Measurements from ENCODE around the gene CBX8.
"Not testable (repeated sequence)": the region's sequence is repeated elsewhere in the genome, so short reads cannot be mapped to it uniquely, and the experiment has no call there.

The CBX8 gene

DNA sequence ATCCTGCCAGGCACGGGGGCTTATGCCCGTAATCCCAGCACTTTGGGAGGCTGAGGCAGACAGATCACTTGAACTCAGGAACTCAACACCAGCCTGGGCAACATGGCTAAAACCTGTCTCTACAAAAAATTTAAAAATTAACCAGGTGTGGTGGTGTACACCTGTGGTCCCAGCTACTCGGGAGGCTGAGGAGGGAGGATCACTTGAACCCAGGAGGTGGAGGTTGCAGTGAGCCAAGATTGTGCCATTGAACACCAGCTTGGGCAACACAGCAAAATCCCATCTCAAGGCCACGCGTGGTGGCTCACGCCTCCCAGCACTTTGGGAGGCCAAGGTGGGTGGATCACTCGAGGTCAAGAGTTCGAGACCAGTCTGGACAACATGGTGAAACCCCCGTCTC is 42.0 kb downstream of the CBX8 start:
- not testable (repeated sequence) for H3K27me3 ChIP-seq (ENCODE audit: control insufficient read depth, insufficient read depth, low read length); H3K27ac ChIP-seq (ENCODE audit: low read length); H3K9me3 ChIP-seq (ENCODE audit: control insufficient read depth, insufficient read depth, low read length); DNase-seq (ENCODE audit: low read depth, low spot score); H3K4me3 ChIP-seq (ENCODE audit: low read length); H3K36me3 ChIP-seq (ENCODE audit: control insufficient read depth, insufficient read depth, low read length); H3K4me1 ChIP-seq (ENCODE audit: control insufficient read depth, insufficient read depth, low read length)
- no CpG with 5 or more reads among the region's 9 CpGs for WGBS (ENCODE audit: insufficient coverage, insufficient read length)

DNA sequence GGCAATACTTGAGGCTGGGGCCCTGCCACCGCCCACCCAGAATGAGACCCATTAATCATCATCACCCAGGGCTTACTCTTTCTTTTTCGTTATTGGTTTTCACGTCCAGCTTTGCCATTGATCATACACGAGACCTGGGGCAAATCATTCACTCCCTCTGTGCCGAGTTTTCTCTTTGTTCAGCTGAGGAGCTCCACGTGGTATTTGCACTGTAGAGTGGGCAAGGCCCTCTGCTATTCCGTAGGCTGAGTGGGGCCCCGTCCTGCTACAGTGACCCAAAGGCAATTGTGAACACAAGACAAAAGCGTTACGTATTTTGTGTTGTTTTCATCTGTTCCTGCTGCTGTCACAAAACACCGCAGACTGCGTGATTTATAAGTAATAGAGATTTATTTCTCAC is 42.5 kb downstream of the CBX8 start:
- Histone ChIP-seq H3K36me3 (ENCODE audit: control insufficient read depth, insufficient read depth, low read length) (no peaks in the 10 kb centered on the region), H3K27ac (ENCODE audit: low read length) (no peak overlapping the region), H3K4me3 (ENCODE audit: low read length) (no peak overlapping the region), H3K27me3 (ENCODE audit: control insufficient read depth, insufficient read depth, low read length) (peaks cover 2% of the 10 kb centered on the region; the same call in 1 of the 2 replicates), H3K4me1 (ENCODE audit: control insufficient read depth, insufficient read depth, low read length) (no peaks in the 10 kb centered on the region), H3K9me3 (ENCODE audit: control insufficient read depth, insufficient read depth, low read length) (no peaks in the 10 kb centered on the region)
- WGBS (ENCODE audit: insufficient coverage, insufficient read length) = no CpG with 5 or more reads among the region's 12 CpGs
- no peak for DNase-seq (ENCODE audit: low read depth, low spot score)

DNA sequence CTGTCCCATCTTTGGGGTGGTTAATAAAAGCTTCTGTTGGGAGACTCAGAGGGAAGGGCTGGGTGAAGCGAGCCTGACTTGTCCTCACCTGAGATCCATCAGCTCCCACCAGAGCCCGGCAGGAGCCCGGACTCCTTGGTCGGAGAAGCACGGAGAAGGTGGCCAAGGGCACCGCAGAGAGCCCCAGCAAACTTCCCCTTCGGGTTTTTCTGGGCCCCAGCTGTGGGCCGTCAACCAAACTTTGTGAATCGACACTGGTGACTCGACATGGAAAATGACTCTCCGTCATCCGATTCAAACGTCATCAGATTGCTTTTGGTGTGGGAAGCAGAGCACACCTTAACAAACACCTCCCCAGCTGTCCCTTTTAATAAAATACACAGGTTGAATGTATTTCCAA is 44.7 kb downstream of the CBX8 start:
- Histone ChIP-seq H3K27ac (ENCODE audit: low read length) (no peak overlapping the region), H3K36me3 (ENCODE audit: control insufficient read depth, insufficient read depth, low read length) (no peaks in the 10 kb centered on the region), H3K4me3 (ENCODE audit: low read length) (no peak overlapping the region), H3K4me1 (ENCODE audit: control insufficient read depth, insufficient read depth, low read length) (peaks cover 4% of the 10 kb centered on the region), H3K27me3 (ENCODE audit: control insufficient read depth, insufficient read depth, low read length) (peaks cover 13% of the 10 kb centered on the region), H3K9me3 (ENCODE audit: control insufficient read depth, insufficient read depth, low read length) (no peaks in the 10 kb centered on the region)
- DNase-seq (ENCODE audit: low read depth, low spot score) = no peak
- no CpG with 5 or more reads among the region's 13 CpGs for WGBS (ENCODE audit: insufficient coverage, insufficient read length)

DNA sequence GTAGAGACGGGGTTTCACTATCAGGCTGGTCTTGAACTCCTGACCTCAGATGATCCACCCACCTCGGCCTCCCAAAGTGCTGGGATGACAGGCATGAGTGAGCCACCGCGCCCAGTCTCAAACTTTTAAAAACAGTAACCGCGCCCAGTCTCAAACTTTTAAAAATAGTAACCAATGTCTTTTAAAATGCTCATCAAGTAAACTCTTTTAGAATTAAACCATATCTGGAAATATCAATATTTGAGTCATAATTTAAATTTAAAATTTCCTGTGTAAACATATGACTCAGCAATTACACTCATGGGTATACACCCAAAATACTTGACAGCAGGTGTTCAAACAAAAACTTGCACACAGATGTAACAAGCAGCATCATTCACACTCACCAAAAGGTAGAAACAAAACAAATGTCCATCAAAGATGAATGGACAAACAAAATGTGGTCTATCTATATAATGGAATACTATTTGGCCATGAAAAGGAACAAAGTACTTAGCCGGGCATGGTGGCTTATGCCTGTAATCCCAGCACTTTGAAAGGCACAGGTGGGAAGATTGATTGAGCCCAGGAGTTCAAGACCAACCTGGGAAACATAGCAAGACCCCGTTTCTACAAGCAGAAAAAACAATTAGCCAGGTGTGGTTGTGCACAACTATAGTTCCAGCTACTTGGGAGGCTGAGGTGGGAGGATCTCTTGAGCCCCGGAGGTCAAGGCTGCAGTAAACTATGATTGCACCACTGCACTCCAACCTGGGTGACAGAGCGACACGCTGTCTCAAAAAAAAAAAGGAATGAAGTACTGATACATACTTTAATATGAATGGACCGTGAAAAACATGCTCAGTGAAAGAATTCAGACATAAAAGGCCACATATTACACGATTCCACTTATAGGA is 46.0 kb downstream of the CBX8 start:
- Histone ChIP-seq H3K27me3 (ENCODE audit: control insufficient read depth, insufficient read depth, low read length) (peaks cover 15% of the 10 kb centered on the region), H3K4me3 (ENCODE audit: low read length) (no peak overlapping the region), H3K9me3 (ENCODE audit: control insufficient read depth, insufficient read depth, low read length) (no peaks in the 10 kb centered on the region), H3K4me1 (ENCODE audit: control insufficient read depth, insufficient read depth, low read length) (peaks cover 5% of the 10 kb centered on the region), H3K27ac (ENCODE audit: low read length) (no peak overlapping the region), H3K36me3 (ENCODE audit: control insufficient read depth, insufficient read depth, low read length) (no peaks in the 10 kb centered on the region)
- DNase-seq (ENCODE audit: low read depth, low spot score) = no peak
- no CpG with 5 or more reads among the region's 13 CpGs for WGBS (ENCODE audit: insufficient coverage, insufficient read length)

DNA sequence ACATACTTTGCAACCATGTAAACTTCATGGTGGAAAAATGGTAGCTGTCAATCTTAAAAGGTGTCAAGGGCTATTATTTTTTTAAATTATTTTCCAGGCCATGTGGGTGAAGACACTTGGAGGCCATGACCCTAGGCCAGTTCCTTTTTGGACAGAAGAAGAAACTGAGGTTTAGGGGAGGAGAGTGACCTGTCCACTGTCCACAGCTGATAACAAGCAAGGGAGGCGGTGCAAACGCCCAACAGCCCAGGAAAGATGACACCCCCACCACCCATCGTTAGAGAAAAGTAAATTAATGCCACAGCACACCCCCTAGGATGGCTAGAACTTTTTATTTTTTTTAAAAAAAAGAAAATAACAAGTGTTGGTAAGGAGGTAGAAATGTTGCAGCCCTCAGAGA is 46.9 kb downstream of the CBX8 start:
- peaks cover 15% of the 10 kb centered on the region for H3K27me3 ChIP-seq (ENCODE audit: control insufficient read depth, insufficient read depth, low read length)
- no peak overlapping the region for H3K27ac ChIP-seq (ENCODE audit: low read length)
- no peak overlapping the region for H3K4me3 ChIP-seq (ENCODE audit: low read length)
- no CpG with 5 or more reads among the region's 3 CpGs for WGBS (ENCODE audit: insufficient coverage, insufficient read length)
- peaks cover 5% of the 10 kb centered on the region for H3K4me1 ChIP-seq (ENCODE audit: control insufficient read depth, insufficient read depth, low read length)
- DNase-seq (ENCODE audit: low read depth, low spot score) = no peak
- no peaks in the 10 kb centered on the region for H3K9me3 ChIP-seq (ENCODE audit: control insufficient read depth, insufficient read depth, low read length)
- no peaks in the 10 kb centered on the region for H3K36me3 ChIP-seq (ENCODE audit: control insufficient read depth, insufficient read depth, low read length)

DNA sequence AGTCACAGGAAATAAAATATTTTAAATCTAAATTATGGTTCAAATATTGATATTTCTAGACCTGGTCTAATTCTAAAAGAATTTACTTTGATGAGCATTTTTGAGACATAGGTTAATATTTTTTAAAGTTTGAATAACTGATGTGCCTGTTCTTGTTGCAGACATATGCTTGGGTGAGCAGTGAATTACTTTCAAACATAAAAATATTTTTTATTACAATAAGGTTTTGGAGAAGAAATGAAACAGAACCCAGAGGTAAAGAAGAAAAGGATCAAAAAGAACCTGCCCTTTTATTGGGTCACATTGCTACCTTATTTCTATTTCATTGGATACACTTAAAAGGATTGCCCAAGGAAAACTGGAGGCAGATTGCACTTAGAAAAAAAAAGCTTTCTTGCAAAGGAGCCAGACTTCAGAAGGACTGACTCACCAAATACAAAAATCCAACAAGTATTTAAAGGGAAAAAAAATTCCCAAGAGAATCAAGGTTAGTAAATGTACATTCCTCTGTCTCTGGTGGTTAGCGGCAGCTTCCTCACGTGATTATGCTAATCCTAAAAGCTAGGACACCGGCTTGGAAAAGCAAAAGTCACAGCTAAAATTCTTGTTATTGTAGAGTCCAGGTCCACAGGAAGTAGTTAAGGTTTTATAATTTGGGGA is 47.6 kb downstream of the CBX8 start:
- no CpG with 5 or more reads among the region's 3 CpGs for WGBS (ENCODE audit: insufficient coverage, insufficient read length)
- H3K27me3 ChIP-seq (ENCODE audit: control insufficient read depth, insufficient read depth, low read length) = peaks cover 15% of the 10 kb centered on the region
- H3K27ac ChIP-seq (ENCODE audit: low read length) = no peak overlapping the region
- no peaks in the 10 kb centered on the region for H3K9me3 ChIP-seq (ENCODE audit: control insufficient read depth, insufficient read depth, low read length)
- H3K4me1 ChIP-seq (ENCODE audit: control insufficient read depth, insufficient read depth, low read length) = peaks cover 5% of the 10 kb centered on the region
- no peak for DNase-seq (ENCODE audit: low read depth, low spot score)
- H3K36me3 ChIP-seq (ENCODE audit: control insufficient read depth, insufficient read depth, low read length) = no peaks in the 10 kb centered on the region
- no peak overlapping the region for H3K4me3 ChIP-seq (ENCODE audit: low read length)

DNA sequence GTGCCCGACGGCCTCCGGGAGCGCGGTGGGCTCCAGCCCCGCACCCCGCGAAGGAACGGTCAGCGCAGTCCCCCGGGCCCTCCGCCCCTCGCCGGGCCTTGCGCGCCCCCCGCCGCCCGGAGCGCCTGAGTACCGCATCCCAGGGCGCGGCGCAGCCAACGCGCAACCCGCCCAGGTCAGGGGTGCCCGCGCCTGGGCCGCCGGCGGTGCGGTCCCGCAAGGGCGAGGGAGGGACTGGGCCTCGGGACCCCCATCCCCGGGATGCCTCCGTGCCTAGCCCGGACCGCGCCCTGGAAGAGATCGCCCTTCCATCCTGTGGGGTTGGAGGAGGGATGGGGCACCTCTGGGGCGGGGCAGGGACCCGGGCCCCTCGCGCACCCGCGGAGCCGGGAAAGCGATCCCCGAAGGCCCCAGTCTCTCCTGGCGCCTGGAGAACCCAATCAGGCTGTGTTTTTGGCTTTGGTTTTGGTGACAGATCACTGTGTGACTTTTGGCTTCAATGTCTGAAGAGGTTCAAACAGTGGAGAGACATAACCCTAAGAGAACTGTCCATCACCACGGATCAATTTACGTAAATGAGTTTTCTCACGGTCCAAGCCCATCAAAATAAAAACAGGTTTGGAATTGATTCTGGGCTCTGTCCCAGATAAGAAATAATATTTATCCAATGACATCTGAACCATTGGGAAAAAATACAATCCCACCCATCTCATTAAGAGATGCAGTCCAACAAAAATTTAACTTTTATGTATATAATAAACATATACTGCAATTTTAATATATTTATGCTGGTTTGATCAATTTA is 48.4 kb downstream of the CBX8 start:
- no peak for DNase-seq (ENCODE audit: low read depth, low spot score)
- no peak overlapping the region for H3K27ac ChIP-seq (ENCODE audit: low read length)
- WGBS (ENCODE audit: insufficient coverage, insufficient read length) = no CpG with 5 or more reads among the region's 55 CpGs
- H3K9me3 ChIP-seq (ENCODE audit: control insufficient read depth, insufficient read depth, low read length) = no peaks in the 10 kb centered on the region
- H3K36me3 ChIP-seq (ENCODE audit: control insufficient read depth, insufficient read depth, low read length) = no peaks in the 10 kb centered on the region
- H3K27me3 ChIP-seq (ENCODE audit: control insufficient read depth, insufficient read depth, low read length) = peaks cover 15% of the 10 kb centered on the region
- peaks cover 5% of the 10 kb centered on the region for H3K4me1 ChIP-seq (ENCODE audit: control insufficient read depth, insufficient read depth, low read length)
- peak overlapping the region; percentile 26 for H3K4me3 ChIP-seq (ENCODE audit: low read length)

DNA sequence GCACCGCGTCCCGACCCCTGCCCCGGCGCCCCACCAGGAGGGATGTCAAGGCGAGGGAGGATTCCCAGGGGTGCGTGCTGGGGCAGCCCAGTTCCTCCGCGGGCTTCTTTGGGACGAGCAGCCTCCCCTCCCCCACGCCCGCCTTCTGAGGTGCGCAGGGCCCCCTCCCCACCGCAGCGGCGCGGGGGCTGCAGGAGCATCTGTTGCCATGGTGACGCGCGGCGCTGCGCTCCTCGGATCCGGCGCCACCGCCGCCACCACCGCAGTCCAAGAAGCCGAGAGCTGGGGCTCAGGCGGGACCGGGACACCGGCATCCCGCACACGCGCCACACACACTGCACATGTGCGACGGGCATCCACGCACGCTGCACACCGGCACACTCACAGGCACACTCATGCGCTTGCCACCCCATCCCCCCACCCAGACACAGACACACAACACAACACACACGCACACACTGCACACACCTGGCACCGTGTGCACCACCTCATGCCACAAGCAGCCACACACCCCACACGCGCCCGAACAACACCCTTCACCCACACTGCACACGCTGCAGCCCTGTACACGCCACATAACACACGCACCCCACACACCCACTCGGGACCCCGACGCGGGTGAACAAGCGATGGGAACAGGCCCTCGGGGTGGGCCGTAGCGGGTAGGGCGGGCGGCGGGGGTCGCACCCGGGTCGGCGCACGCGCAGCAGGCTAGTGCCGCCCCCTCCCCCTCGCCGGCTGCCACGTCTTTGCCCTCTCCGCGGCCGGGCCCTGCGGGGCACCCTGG is 49.2 kb downstream of the CBX8 start:
- Histone ChIP-seq H3K36me3 (ENCODE audit: control insufficient read depth, insufficient read depth, low read length) (no peaks in the 10 kb centered on the region), H3K4me3 (ENCODE audit: low read length) (peak overlapping the region; percentile 26; the same call in 1 of the 2 replicates), H3K9me3 (ENCODE audit: control insufficient read depth, insufficient read depth, low read length) (no peaks in the 10 kb centered on the region), H3K27ac (ENCODE audit: low read length) (no peak overlapping the region), H3K27me3 (ENCODE audit: control insufficient read depth, insufficient read depth, low read length) (peaks cover 15% of the 10 kb centered on the region), H3K4me1 (ENCODE audit: control insufficient read depth, insufficient read depth, low read length) (peaks cover 5% of the 10 kb centered on the region)
- WGBS (ENCODE audit: insufficient coverage, insufficient read length) = no CpG with 5 or more reads among the region's 74 CpGs
- DNase-seq (ENCODE audit: low read depth, low spot score) = no peak

DNA sequence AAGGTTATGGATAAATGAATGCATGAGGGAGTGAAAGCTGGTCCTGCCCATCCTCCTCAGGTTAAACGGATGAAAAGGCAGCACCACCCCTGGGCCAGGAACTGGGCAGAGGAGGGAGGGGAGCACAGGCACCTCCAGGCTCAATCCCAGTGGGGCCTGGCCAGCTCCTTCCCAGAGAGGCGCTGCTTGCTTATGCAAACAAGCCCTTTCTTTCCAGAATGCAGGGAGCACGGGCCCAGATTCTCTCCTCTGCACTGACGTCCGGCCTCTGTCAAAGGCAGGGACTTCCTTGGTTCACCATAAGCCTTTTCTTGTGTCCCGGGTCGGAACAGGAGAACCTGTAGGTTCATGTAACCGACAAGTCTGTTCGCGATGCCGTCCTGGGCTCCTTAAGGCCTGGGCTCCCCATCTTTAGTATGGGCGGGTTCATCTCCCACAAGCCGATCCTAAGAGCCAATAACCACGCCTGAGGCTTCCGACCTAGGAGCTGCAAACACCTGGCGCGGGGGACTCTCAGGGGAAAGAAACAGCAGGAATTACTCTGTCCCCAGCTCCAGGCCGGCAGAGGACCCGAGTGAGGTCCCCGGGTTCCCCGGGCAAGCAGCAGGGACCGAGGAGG is 49.9 kb downstream of the CBX8 start:
- H3K36me3 ChIP-seq (ENCODE audit: control insufficient read depth, insufficient read depth, low read length) = no peaks in the 10 kb centered on the region
- peaks cover 15% of the 10 kb centered on the region for H3K27me3 ChIP-seq (ENCODE audit: control insufficient read depth, insufficient read depth, low read length)
- H3K9me3 ChIP-seq (ENCODE audit: control insufficient read depth, insufficient read depth, low read length) = no peaks in the 10 kb centered on the region
- peaks cover 5% of the 10 kb centered on the region for H3K4me1 ChIP-seq (ENCODE audit: control insufficient read depth, insufficient read depth, low read length)
- H3K27ac ChIP-seq (ENCODE audit: low read length) = no peak overlapping the region
- WGBS (ENCODE audit: insufficient coverage, insufficient read length) = no CpG with 5 or more reads among the region's 22 CpGs
- DNase-seq (ENCODE audit: low read depth, low spot score) = no peak
- H3K4me3 ChIP-seq (ENCODE audit: low read length) = no peak overlapping the region

All from iPS DF 6.9 (cell line).